Esophagus squamous epithelium (tissue), 4 donors: ENCODE measurements around the gene CLC.

ENCODE experiments used
- POLR2A ChIP-seq, 4 donors: fragments of 450-650 bp; IDR thresholded peaks; one replicate each; pipeline ENCODE4 v1.6.1; 2017; ENCODE audit warnings: antibody characterized with exemption in 4 of 4, mild to moderate bottlenecking in 4 of 4, moderate library complexity in 3 of 4
- TF ChIP-seq, protein P1 (sequence below), 6 experiments: fragments of 450-650 bp in 4 of 6; fragments of 200-600 bp in 2 of 6; sonication (generic) in 2 of 6; IDR thresholded peaks; one replicate each; pipeline ENCODE4 v1.5.1; 2016 to 2019; ENCODE audit warnings: antibody characterized with exemption in 6 of 6, mild to moderate bottlenecking in 4 of 6, moderate library complexity in 4 of 6

DNA sequence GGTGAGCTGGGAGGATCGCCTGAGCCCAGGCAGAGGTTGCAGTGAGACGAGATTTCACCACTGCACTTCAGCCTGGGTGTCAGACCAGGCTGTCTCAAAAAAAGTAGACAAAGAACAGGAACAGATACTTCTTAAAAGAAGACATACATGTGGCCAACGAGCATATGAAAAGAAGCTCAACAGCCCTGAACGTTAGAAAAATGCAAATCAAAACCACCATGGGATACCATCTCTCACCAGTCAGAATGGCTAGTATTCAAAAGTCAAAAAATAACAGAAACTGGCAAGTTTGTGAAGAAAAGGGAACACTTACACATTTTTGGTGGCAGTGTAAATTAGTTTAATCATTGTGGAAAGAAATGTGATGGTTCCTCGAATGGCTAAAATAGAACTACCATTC is 36.5 kb downstream of the CLC start:
- TF ChIP-seq, protein P1, sequence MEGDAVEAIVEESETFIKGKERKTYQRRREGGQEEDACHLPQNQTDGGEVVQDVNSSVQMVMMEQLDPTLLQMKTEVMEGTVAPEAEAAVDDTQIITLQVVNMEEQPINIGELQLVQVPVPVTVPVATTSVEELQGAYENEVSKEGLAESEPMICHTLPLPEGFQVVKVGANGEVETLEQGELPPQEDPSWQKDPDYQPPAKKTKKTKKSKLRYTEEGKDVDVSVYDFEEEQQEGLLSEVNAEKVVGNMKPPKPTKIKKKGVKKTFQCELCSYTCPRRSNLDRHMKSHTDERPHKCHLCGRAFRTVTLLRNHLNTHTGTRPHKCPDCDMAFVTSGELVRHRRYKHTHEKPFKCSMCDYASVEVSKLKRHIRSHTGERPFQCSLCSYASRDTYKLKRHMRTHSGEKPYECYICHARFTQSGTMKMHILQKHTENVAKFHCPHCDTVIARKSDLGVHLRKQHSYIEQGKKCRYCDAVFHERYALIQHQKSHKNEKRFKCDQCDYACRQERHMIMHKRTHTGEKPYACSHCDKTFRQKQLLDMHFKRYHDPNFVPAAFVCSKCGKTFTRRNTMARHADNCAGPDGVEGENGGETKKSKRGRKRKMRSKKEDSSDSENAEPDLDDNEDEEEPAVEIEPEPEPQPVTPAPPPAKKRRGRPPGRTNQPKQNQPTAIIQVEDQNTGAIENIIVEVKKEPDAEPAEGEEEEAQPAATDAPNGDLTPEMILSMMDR (IDR thresholded peaks at IDR 0.05), result no peak
- TF ChIP-seq POLR2A (IDR thresholded peaks at IDR 0.05), result no peak
